ENCODE results near the gene PDE9A.

PDE9A gene

DNA sequence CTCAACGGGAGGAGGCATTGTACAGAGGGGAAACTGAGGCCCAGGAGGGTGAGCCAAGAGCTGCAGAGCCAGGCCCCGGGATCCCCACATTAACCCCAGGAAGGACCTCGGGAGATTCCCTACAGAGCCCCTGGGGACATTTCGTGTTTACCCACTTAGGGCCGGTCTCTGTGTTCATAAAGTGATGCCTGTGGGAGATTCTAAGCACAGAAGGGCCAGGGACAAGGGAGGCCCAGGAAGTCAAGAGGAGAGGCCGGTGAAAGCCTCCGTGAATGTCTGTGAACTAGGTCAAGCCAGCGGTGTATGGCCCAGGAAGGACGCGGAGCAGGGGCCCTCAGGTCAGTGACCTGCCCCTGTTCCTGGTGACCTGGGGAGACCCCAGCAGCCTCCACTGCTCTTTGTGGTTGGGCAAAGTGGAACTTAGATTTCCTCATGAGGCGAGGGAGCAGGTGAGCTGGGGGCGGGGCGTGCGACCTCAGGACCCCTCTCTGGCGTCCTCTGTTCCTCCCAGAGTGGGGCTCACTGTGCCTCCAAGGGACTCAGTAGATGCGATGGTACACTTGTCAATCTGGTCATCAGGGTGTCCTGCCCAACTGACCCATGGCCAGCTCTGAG is 34.9 kb downstream of the PDE9A start:
- DNase-seq (ENCODE audit: low spot score) = no peak

DNA sequence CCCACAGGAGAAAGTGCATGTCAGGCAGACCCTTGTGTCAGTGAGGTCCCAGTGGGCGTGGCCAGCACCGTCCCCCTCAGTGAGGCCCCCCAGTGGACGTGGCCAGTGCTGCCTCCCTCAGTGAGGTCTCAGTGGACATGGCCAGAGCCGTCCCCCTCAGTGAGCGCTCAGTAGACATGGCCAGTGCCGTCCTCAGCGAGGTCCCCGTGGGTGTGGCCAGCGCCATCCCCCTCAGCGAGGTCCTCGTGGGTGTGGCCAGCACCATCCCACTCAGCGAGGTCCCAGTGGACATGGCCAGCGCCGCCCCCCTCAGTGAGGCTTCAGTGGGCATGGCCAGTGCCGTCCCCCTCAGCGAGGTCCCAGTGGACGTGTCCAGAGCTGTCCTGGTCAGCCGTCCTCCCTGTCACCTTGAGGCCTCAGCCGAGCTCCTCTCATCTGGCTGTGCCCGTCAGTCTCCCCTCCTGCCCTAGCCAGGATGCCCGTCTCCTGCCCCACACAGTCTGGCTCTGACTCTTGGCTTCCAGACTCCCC is 35.5 kb downstream of the PDE9A start:
- peak; percentile 76 for DNase-seq (ENCODE audit: low spot score)

DNA sequence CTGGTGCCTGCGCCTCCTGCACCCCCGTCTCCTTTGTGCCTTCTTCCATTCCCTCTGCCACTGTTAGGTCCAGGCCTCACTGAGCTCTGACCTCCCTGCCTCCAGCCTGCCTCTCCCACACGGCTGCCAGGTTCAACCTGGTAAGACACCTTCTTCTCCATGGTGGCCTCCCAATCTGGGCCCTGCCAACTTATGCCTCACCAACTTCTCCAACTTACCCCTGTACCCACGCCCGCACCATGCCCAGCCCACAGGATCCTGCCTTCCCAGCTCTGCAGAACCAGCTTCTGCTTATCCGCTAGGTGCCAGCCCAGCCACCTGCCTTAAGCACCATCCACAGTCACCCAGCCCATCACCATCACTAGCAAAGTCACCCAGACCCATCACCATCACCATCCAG is 37.2 kb downstream of the PDE9A start:
- no peak for DNase-seq (ENCODE audit: low spot score)

- no peak for DNase-seq (ENCODE audit: low spot score)
These were observed 38.6 kb downstream of the PDE9A start for GRCh38 chr21:42691901-42692559.

DNA sequence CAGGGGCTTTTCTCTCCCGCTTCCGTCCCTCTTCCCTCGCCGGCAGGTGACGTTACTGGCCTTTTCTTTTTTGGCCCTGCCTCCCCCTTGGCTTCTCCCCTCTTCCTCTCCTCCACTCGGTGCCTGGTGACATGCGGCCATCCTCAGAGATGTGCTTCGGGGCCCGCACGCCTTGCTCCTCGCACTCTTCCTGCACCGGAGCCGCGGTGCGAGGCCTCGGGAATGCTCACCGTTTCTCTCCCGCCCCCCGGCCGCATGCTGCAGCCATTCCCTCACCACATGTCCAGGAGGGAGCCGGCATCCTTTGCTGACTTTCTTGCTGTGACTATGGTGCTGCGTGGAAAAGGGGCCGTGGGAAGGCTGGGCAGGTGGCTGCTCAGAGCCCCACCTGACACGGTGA is 39.3 kb downstream of the PDE9A start:
- no peak for DNase-seq (ENCODE audit: low spot score)

GRCh38 chr21:42694751-42695696 is 41.6 kb downstream of the PDE9A start:
- DNase-seq (ENCODE audit: low spot score) = peak; percentile 5

DNA sequence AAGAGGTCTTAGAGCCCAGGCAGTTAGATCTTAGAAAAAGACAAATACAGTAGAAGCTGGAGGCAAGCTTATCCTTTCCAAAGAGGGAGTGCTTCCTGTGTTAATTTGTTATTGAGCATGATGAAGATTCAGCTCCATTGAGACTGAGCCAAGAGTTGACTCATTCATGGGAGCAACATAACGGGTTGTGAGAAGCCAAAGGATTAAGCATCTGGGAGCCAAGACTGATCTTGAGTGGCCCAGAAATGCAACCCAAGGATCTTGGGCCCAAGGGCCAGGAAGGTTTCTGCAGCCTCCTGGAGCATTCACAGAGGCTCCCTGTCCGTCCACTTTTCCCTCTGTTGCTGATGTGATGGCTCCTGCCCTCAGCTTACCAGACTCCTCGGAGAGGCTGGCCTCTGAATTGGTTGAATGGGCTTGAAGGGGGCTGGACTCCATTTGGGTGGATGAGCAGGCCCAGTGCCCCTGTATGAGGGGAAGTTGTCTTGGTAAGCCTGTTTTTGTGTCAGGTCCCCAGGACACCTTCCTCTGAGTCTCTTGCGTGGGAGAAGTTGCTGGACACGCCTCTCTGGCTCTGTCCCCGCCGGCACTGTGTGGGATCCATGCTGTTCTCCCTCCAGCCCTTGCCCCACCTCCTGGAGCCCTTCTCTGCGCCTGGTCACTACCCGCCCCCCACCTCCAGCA is 42.4 kb downstream of the PDE9A start:
- DNase-seq (ENCODE audit: low spot score) = no peak

DNA sequence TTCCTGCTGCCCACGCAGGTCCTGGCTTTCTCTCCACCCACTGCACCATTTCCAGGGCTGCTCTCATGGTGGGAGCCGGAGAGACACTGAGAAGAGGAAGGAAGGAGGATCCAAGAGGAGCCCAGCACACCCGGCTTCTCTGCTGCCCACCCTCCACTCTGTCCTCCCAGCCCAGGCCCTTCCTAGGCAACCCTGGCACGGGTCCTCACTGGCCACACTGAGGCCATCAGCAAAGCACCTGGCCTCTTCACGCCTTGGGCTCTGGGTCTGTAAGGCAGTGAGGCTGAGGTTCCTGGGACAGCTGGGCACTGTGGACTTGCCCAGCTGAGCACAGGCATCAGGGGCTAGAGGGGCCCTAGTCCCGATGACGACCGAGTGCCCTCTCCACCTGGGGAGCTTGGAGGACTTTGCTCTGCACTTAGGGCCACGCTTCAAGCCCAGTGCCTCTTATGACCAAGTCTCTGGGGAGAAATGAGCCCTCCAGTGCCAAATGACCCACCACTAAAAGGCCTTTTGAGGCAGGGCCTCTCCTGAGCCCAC is 43.1 kb downstream of the PDE9A start:
- no peak for DNase-seq (ENCODE audit: low spot score)

GRCh38 chr21:42698733-42699132 is 45.3 kb downstream of the PDE9A start:
- DNase-seq (ENCODE audit: low spot score) = no peak

DNA sequence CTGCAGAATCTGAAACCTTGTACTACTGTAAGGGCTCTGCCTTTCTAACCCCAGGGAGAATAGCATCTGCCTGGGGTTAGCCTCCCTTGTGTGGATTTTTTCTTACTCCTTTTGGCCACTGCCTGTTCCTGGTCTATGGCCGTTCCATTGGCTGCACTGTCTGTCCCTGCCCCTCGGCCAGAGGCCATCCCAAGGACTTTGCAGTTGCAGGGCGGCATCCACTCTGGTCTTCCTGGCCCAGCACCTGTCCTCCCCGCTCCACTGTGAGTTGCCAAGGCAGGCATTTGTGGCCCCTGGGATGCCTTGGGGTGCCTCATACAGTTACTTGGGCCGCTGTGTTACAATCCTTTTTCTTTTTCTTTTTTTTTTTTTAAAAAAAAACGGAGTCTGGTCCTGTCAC is 45.8 kb downstream of the PDE9A start:
- DNase-seq (ENCODE audit: low spot score) = no peak

GRCh38 chr21:42701706-42702456 is 48.5 kb downstream of the PDE9A start:
- no peak for DNase-seq (ENCODE audit: low spot score)

DNA sequence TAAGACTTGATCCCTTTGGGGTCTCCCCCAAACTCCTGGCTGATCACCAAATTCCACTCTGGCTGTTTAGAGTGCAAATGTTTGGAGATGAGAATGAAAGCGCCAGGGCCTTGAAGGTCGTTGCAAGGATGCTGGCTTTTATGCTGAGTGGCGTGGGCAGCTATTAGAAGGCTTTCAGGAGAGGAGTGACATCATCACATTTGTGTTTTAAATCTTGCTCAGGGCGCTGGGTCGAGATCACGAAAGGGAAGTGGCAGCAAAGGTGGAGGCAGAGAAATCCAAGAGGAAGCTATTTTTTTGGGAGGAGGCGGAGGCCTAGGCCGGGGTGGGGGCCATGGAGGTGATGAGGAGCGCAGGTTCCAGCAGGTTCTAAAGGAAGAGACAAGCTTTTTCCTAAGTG is 49.3 kb downstream of the PDE9A start:
- DNase-seq (ENCODE audit: low spot score) = no peak

DNA sequence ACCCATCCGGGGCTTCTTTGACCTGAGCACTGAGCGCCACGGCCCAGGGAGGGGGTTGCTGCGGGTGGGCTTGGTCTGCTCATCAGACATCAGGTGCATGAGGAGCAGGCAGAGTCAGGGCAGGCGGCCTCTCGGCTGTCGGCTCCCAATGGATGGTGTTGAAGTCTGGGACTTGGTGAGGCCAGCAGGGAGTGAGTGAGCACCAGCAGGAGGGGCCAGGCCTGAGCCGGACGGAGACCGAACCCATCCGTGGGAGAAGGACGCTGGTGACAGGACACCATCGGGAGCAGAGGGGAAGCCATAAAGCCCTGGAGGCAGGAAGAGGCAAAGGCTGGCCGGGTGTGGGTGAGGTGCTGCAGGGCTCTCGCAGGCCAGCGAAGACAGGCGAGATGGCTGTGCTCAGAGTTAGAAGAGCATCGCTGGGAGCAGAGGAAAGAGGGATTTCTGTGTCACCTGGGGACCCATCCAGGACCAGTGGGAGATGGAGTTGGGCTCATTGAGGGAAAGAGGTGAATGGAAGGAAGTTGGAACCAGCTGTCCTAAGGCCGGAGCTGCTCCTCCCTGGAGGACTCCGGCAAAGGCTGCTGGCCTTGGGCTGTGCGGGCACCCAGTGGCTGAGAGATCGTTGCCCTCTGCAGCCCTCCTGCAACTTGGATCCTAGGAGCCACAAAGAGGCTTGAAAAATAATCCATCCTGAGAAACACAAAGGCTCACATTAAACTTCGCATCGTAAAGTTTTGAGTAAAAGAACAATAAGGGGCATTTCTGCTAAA is 49.9 kb downstream of the PDE9A start:
- DNase-seq (ENCODE audit: low spot score) = peak; percentile 7

DNA sequence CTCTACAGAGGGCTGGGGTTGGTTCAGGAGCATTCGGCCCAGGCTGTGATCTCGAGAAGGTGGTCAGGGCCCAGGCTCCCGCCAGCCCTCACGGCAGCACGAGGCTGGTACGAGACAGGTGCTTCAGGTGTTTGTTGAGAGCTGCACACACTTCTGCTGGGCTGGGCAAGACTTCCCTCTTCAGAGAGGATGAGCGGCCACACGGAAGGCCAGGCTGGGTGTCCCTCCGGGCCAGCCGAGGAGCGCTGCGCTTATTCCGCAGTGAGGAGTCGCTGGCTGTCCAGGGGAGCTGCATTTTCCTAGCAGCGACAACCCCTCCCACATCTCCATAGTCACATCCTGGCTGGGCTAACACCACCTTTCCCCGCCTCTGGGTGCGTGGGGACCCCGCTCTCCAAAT is 50.5 kb downstream of the PDE9A start:
- DNase-seq (ENCODE audit: low spot score) = peak; percentile 15

DNA sequence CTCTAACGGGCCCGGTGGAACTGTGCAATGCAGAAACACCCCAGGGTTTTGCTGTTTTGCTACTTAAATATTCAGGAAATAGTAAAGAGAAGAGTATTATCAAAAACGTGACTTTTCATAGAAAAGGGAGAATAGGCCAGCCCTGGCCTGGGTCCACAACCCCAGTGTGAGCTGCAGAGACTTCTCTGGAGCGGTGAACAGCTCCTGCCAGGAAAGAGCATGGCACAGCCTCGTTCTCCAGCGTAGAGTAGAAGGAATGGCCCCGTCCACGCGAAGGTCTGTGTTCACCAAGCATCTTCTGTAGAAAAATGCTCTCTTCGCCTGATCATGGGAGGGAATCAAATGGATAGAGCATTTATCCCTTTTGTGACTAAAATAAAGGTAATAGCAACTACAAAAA is 51.4 kb downstream of the PDE9A start:
- DNase-seq (ENCODE audit: low spot score) = peak; percentile 3

- DNase-seq (ENCODE audit: low spot score) = peak; percentile 13
These were observed 51.9 kb downstream of the PDE9A start for GRCh38 chr21:42705346-42705745.

DNA sequence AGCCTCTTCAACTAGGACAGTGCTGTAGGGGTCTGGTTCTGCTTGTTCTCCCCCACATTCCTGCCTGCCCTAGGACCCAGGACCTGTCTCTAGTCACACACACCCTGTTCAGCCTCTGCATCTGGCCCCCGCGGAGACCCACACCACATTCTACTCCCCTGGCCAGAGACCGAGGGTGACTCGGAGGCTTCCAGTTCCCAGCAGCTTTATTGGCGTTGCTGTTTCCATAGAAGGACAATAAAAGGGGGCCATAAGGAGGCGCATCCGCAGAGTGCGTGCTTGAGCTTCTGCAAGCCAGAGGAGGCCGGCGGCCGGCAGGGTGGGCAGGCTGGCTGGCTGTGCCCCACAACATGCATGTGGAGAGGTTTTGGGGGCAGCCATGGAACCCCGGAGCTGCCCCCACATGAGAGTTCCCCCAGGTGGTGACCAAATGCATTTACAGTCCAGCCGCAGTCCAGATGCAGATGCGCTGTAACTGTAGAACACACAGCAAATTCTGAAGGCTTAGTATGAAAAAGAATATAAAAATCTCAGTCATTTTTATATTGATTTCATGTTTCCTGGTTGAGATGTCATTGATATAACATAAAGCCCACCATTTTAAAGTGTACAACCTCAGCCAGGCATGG is 52.4 kb downstream of the PDE9A start:
- peak; percentile 31 for DNase-seq (ENCODE audit: low spot score)

DNA sequence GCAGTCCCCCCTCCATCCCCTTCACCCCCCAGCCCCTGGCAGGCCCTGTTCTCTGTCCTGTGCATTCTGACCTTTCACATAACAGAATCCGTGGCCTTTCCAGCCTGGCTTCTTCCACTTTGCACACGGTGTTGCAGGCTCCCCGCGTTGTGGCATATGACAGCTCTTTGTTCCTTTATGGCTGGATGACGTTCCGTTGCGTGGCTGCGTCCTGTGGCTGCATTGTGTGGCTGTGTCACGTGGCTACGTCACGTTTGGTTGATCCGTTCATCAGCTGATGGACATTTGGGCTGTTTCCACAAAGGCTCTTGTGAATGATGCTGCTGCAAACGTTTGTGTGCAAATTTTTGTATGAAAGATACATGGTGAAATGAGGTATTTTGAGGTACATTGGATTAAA is 53.3 kb downstream of the PDE9A start:
- peak; percentile 3 for DNase-seq (ENCODE audit: low spot score)

GRCh38 chr21:42707207-42707830 is 53.9 kb downstream of the PDE9A start:
- DNase-seq (ENCODE audit: low spot score) = peak; percentile 28

Data from iPS-NIHi11 (cell line).